ENCODE measurements around the gene ATM. TPM values are rescaled to one million over a fixed set of nuclear protein-coding genes. Genes with fewer than 3 reads are reported as not detected.
"Not testable (repeated sequence)": the region's sequence is repeated elsewhere in the genome, so short reads cannot be mapped to it uniquely, and the experiment has no call there.

ATM gene
- total RNA-seq, 1 experiment from 2014 or later = 70.6 TPM

DNA sequence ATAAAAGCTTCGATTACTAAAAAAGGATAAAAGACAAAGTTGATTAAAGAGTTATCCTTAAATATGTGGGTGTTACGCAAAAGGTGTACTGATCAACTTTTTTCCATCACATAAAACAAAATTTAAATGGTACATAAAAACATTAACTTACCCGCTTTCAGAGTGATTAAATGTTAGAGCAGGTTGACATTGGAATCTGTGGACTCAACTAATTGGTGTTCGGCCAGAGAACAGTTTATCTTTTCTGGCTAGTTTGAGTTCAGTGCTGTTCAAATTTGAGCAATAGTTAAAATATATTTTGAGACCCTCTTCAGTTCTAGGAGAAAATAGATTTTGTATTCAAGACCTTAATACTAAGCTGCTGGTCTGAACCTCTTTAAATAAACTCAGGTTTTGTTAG, 56.1 kb downstream of the ATM start:
- TF ChIP-seq, protein P1, sequence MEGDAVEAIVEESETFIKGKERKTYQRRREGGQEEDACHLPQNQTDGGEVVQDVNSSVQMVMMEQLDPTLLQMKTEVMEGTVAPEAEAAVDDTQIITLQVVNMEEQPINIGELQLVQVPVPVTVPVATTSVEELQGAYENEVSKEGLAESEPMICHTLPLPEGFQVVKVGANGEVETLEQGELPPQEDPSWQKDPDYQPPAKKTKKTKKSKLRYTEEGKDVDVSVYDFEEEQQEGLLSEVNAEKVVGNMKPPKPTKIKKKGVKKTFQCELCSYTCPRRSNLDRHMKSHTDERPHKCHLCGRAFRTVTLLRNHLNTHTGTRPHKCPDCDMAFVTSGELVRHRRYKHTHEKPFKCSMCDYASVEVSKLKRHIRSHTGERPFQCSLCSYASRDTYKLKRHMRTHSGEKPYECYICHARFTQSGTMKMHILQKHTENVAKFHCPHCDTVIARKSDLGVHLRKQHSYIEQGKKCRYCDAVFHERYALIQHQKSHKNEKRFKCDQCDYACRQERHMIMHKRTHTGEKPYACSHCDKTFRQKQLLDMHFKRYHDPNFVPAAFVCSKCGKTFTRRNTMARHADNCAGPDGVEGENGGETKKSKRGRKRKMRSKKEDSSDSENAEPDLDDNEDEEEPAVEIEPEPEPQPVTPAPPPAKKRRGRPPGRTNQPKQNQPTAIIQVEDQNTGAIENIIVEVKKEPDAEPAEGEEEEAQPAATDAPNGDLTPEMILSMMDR (IDR thresholded peaks at IDR 0.05; ENCODE audit: unreplicated experiment) = no peak
- no peak for DNase-seq (ENCODE audit: unreplicated experiment)
- Mint-ChIP-seq H3K27ac (ENCODE audit: low read depth, unreplicated experiment) (no peak overlapping the region), H3K9me3 (ENCODE audit: unreplicated experiment) (peaks cover 12% of the 10 kb centered on the region), H3K4me1 (ENCODE audit: insufficient read depth, unreplicated experiment) (no peaks in the 10 kb centered on the region), H3K4me3 (ENCODE audit: unreplicated experiment) (no peak overlapping the region), H3K36me3 (ENCODE audit: insufficient read depth, unreplicated experiment) (peaks cover 91% of the 10 kb centered on the region), H3K27me3 (ENCODE audit: insufficient read depth, unreplicated experiment) (no peaks in the 10 kb centered on the region)
- BruUV-seq (replicated peaks) = no TSS peak
- intact Hi-C loops (cut with micrococcal nuclease) = no loop called here
- POLR2A ChIA-PET = no interaction called here
- CTCF ChIA-PET = interaction anchor here (0.5 kb wide), 1 partner anchor 1491 kb away, joined by 3 read pairs; no protein-coding TSS in a partner anchor

DNA sequence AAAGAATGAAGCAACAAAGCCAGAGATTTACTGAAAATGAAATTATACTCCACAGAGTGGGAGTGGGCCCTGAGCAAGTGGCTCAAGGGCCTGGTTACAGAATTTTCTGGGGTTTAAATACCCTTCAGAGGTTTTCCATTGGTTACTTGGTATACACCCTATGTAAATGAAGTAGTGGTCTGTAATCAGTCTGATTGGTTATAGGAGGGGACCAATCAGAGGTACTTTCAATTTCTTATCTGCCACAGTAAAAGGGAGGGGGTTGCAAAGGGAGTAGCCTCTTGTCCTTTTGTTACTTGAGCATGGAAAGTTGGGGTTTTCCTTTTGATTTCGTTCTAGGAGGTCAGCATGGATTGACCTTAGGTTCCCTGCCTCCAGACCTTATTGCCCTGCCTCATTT, 63.5 kb downstream of the ATM start:
- Mint-ChIP-seq H3K9me3 (ENCODE audit: unreplicated experiment) (no peaks in the 10 kb centered on the region), H3K27ac (ENCODE audit: low read depth, unreplicated experiment) (no peak overlapping the region), H3K4me3 (ENCODE audit: unreplicated experiment) (no peak overlapping the region), H3K27me3 (ENCODE audit: insufficient read depth, unreplicated experiment) (no peaks in the 10 kb centered on the region), H3K36me3 (ENCODE audit: insufficient read depth, unreplicated experiment) (peaks cover 84% of the 10 kb centered on the region), H3K4me1 (ENCODE audit: insufficient read depth, unreplicated experiment) (no peaks in the 10 kb centered on the region)
- POLR2A ChIA-PET = no interaction called here
- intact Hi-C loops (cut with micrococcal nuclease) = no loop called here
- no TSS peak for BruUV-seq (replicated peaks)
- TF ChIP-seq, protein P1 (IDR thresholded peaks at IDR 0.05; ENCODE audit: unreplicated experiment) = no peak
- no peak for DNase-seq (ENCODE audit: unreplicated experiment)
- CTCF ChIA-PET = interaction anchor here (0.6 kb wide), 1 partner anchor 58 kb away, joined by 3 read pairs; no protein-coding TSS in a partner anchor

DNA sequence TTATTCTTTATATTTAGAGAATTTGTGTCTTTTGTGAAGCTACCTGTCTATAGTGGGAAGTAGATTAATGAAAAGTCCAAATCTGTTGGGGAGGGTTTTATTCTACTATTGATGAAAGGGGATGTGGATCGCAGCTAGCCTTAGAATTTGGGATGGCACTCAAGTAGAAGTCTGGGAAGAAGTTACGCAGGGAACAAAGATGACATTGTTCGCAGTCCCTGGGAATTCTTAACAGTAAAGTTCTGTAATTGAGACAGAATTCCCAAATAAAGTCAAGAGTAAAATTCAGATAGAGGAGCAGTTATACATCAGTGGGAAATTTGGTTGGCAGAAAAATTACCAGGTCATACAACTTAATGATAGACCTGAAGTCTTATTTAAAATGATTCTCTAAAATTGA, 64.1 kb downstream of the ATM start:
- intact Hi-C loops (cut with micrococcal nuclease) = no loop called here
- TF ChIP-seq, protein P1 (IDR thresholded peaks at IDR 0.05; ENCODE audit: unreplicated experiment) = no peak
- Mint-ChIP-seq H3K4me1 (ENCODE audit: insufficient read depth, unreplicated experiment) (no peaks in the 10 kb centered on the region), H3K9me3 (ENCODE audit: unreplicated experiment) (no peaks in the 10 kb centered on the region), H3K27ac (ENCODE audit: low read depth, unreplicated experiment) (no peak overlapping the region), H3K36me3 (ENCODE audit: insufficient read depth, unreplicated experiment) (peaks cover 86% of the 10 kb centered on the region), H3K4me3 (ENCODE audit: unreplicated experiment) (no peak overlapping the region), H3K27me3 (ENCODE audit: insufficient read depth, unreplicated experiment) (no peaks in the 10 kb centered on the region)
- BruUV-seq (replicated peaks) = no TSS peak
- CTCF ChIA-PET = interaction anchor here (0.6 kb wide), 1 partner anchor 58 kb away, joined by 3 read pairs; no protein-coding TSS in a partner anchor
- POLR2A ChIA-PET = no interaction called here
- no peak for DNase-seq (ENCODE audit: unreplicated experiment)

DNA sequence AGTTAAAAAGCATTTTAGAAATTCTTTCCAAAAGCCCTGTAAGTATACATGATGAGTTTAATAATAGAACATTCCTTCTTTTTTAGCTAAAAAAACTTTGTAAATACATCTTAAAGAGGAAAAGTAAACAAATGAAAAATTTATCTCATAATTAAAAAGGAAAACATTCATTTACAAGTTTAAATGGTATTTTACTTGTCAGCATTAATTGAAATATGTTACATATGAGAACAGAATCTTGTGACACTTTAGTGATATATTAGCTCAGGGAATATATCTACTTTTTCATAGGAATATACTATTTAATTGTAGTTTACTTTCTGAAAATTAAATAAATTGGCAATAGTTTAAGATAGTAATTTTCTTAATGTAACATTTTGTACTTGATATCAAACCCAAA, 66.2 kb downstream of the ATM start:
- intact Hi-C loops (cut with micrococcal nuclease); CTCF ChIA-PET; BruUV-seq (replicated peaks): not testable (repeated sequence)

DNA sequence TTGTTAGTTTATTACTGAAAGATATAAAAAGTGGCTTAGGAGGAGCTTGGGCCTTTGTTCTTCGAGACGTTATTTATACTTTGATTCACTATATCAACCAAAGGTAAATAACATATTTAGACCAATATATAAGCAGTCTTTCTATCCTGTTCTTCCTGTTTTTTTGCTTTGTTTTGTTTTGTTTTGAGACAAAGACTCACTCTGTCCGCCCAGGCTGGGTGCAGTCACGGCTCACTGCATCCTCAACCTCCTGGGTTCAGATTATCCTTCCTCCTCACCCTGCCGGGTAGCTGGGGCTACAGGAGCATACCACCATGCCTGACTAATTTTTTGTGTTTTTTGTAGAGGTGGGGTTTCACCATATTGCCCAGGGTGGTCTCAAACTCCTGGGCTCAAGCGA, 66.8 kb downstream of the ATM start:
- TF ChIP-seq, protein P1 (IDR thresholded peaks at IDR 0.05; ENCODE audit: unreplicated experiment) = no peak
- intact Hi-C loops (cut with micrococcal nuclease) = no loop called here
- H3K27ac Mint-ChIP-seq (ENCODE audit: low read depth, unreplicated experiment) = no peak overlapping the region
- peaks cover 80% of the 10 kb centered on the region for H3K36me3 Mint-ChIP-seq (ENCODE audit: insufficient read depth, unreplicated experiment)
- no peak overlapping the region for H3K4me3 Mint-ChIP-seq (ENCODE audit: unreplicated experiment)
- no peaks in the 10 kb centered on the region for H3K27me3 Mint-ChIP-seq (ENCODE audit: insufficient read depth, unreplicated experiment)
- no peak for DNase-seq (ENCODE audit: unreplicated experiment)
- no TSS peak for BruUV-seq (replicated peaks)
- H3K9me3 Mint-ChIP-seq (ENCODE audit: unreplicated experiment) = no peaks in the 10 kb centered on the region
- POLR2A ChIA-PET = no interaction called here
- CTCF ChIA-PET = interaction anchor here (0.6 kb wide), 1 partner anchor 18 kb away, joined by 3 read pairs; no protein-coding TSS in a partner anchor
- H3K4me1 Mint-ChIP-seq (ENCODE audit: insufficient read depth, unreplicated experiment) = no peaks in the 10 kb centered on the region

More for the DNA sequence above, 66.2 kb downstream of the ATM start:
- H3K27me3 Mint-ChIP-seq (ENCODE audit: insufficient read depth, unreplicated experiment); H3K4me3 Mint-ChIP-seq (ENCODE audit: unreplicated experiment); DNase-seq (ENCODE audit: unreplicated experiment); H3K27ac Mint-ChIP-seq (ENCODE audit: low read depth, unreplicated experiment); H3K4me1 Mint-ChIP-seq (ENCODE audit: insufficient read depth, unreplicated experiment); POLR2A ChIA-PET; H3K9me3 Mint-ChIP-seq (ENCODE audit: unreplicated experiment): not testable (repeated sequence)
- H3K36me3 Mint-ChIP-seq (ENCODE audit: insufficient read depth, unreplicated experiment) = peaks cover 85% of the 10 kb centered on the region

All from MCF 10A (cell line).